ENCODE measurements around the gene FBXW8.

The FBXW8 gene, protein sequence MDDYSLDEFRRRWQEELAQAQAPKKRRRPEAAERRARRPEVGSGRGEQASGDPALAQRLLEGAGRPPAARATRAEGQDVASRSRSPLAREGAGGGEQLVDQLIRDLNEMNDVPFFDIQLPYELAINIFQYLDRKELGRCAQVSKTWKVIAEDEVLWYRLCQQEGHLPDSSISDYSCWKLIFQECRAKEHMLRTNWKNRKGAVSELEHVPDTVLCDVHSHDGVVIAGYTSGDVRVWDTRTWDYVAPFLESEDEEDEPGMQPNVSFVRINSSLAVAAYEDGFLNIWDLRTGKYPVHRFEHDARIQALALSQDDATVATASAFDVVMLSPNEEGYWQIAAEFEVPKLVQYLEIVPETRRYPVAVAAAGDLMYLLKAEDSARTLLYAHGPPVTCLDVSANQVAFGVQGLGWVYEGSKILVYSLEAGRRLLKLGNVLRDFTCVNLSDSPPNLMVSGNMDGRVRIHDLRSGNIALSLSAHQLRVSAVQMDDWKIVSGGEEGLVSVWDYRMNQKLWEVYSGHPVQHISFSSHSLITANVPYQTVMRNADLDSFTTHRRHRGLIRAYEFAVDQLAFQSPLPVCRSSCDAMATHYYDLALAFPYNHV

DNA sequence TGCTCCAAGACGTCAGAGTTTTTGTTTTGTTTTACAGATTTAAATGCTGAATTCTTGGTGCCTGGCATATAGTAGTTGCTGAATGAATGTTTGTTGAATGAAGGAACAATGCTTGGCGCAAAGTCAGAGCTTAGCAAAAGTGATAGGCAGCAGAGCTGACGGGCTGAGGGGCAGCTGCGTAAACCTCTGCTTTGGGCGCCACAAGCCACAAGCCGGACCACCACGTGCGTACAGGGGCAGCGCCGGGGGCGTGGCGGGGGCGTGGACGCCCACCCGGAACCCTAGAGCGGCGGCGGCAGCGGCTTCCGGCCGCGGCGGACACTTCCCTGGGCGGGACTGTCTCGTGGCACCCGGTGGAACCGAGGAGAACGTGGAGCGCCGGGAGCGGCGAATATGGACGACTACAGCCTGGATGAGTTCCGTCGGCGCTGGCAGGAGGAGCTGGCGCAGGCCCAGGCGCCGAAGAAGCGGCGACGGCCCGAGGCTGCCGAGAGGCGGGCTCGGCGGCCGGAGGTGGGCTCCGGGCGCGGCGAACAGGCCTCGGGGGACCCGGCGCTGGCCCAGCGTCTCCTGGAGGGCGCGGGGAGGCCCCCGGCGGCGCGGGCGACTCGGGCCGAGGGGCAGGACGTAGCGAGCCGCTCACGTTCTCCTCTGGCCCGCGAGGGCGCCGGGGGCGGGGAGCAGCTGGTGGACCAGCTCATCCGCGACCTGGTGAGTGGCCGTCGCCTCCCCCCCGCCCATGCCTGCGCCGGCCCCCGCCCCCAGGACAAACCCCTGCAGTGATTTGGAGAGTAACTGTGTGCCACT, at the start of gene FBXW8:
FBXW8 (plus strand) TSS at position 306 of the 807 bp plus-strand sequence; CDS start at position 394, 88 bp downstream.
- peak; percentile 47 for DNase-seq

DNA sequence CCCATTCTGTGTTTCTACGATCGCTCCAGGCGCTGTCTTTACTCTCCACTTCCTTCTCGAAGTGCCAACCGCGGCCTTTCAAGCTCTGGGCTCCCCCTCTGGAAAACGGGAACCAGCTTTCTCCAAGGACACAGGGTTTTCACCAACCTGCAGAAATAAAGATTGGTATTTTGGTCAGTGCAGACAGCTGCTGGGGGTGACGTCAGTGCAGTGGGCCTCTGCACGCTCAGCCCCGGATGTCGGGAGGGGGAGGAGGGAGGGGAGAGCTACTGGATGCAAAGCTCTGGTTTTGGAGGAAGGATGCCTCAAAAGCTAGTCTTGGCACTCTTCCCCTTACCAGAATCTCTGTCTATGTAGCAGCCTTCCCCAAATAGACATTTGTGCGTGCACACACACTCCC, 49.4 kb upstream of the FBXW8 start:
- DNase-seq: no peak

GRCh38 chr12:116862167-116862566, 48.6 kb upstream of the FBXW8 start:
- no peak for DNase-seq

- no peak for DNase-seq
Measured at GRCh38 chr12:116863275-116863767, 47.4 kb upstream of the FBXW8 start.

- no peak for DNase-seq
Measured at GRCh38 chr12:116864371-116865160, 46.2 kb upstream of the FBXW8 start.

GRCh38 chr12:116867523-116867922, 43.2 kb upstream of the FBXW8 start:
- no peak for DNase-seq

DNA sequence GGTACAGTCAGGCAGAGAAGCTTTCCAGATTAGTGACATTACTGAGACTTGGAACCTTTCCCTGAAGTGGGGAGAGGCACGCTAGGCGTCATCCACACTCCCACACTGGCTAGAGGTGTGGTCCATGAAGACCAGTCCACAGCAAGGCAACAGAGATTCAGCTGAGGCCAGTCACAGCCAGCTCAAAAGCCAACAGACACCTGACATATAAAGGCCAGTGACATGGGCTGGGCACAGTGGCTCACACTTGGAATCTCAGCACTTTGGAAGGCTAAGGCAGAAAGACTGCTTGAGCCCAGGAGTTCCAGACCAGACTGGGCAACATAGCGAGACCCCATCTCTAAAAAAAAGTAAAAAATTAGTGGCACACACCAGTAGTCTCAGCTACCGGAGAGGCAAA, 40.4 kb upstream of the FBXW8 start:
- no peak for DNase-seq

DNA sequence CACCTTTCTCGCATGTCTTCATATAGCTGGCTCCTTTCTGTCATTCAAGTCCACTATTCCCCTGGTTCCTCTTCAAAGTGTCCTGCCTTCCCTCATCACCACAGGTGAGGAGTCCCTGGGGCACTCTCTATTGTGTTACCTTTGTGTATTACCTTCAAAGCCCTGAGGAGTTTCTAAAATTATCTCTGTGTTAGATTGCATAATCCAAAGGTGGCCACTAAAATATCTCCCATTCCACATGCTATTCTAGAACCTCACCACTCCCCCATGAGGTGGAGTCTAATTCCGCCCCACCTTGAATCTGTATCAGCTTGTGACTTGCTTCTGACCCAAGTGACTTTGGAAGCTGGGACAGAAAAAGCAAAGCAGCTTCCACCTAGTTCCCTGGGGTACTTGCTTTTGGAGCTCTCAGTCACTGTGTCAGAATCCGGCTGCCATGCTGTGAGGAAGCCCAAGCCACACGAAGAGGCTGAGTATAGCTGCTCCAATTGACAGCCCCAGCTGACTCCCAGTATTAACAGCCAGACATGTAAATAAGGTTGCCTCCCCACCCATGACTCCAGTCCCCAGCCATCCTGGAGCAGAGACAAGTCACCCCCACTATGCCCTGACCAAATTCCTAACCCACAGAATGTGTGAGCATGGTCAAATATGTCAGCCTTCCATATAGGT, 36.3 kb upstream of the FBXW8 start:
- DNase-seq: no peak

DNA sequence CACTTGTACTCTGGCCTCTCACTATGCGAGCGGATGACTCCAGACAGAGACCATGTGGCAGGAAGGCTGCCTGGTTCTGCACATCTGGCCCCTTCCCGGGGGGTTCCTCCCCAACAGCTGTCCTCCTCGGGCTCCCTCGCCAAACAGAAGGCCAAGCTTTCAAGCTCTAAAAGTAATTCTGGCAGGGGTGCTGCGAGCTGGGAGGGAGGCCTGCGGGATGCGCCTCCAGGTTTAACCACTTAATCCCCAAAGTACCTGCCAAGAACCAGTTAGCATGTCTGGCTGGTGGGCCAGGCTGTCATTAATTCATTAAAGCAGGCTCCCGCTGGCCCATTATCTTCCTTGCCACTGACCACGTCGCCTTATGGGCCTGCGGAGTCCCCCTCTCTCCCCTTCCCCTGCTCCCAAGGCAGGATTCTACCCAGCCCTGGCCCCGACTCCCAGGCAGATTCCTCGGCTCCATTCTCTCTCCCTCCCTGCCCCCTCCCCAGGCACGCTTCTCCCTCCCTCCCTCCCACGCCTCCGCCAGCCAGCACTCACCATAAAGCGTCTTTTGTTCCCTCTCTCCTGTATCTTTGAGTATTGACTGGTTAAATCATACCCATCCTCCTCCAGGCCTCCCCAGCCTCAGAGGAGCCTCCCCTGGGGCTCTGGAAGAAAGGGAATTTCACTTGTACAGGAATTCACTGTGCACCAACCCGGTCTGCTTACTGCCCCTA, 34.4 kb upstream of the FBXW8 start:
- DNase-seq: no peak

GRCh38 chr12:116878567-116879508, 31.9 kb upstream of the FBXW8 start:
- no peak for DNase-seq

- no peak for DNase-seq
Measured at GRCh38 chr12:116879509-116880212, 31.1 kb upstream of the FBXW8 start.

DNA sequence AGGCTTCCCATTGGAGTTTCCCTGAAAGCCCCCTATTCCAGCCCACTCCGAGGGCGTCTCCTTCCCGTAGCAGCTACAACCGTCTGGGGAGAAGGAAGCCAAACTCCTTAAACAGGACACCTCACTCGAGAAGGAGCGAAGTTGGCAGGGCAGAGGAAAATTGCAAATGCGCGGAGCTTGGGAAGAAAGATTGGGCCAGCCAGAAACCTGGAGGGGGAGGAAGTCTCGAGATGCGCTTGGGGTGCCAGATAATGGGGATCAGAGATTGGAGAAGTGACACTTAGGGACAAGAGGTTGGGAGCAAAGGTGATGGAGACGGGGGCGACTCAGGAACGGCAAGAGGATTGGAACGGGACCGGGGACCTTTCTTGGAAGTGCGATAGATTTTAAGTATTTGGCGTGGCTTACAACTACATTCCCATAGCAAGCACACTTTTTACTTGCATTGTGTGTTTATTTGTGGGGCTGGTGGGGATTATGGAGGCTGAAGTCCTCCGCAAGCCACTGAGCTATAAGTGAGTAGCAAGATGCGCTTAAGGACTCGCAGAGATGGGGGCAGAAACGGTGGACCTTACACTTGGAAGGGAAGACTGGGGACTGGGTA, 30.4 kb upstream of the FBXW8 start:
- DNase-seq: no peak

GRCh38 chr12:116880817-116881324, 29.9 kb upstream of the FBXW8 start:
- DNase-seq: peak; percentile 48

GRCh38 chr12:116881325-116881876, 29.3 kb upstream of the FBXW8 start, which contains the start of gene HRK:
TSS of gene HRK (minus strand) at chr12:116881441. CDS start at chr12:116881307, 134 bp downstream.
- DNase-seq: no peak

DNA sequence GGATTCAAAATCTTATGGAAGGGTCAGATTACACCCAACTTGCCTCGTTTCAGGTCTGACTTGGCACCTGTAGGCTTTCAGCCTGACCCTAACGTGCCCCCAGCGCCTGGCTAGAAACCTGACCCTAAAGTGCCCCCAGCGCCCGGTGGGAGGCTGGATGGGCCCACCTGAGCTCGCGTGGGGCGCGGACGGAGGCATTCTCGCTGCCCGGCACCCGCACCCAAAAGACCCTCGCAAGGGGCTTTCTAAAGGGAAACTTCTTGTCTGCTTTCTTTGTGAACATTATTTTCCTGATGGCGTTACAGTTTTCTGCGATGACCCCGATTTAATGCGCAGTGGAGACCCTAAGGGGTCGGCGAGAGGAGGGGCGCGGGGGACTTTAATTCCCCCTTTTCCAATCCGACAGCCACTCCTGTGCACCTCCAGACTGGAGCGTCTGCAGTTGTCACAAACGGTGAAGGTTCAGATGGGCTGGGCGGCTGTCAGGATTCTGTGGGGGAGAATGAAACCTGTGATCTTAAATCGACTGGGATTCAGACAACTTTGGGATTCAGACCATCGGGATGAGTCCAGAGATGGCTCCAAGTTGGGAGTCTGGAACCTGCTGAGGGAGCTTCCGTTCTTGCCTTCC, 28.8 kb upstream of the FBXW8 start:
- DNase-seq: no peak

- DNase-seq: no peak
Measured at GRCh38 chr12:116882742-116883141, 28.0 kb upstream of the FBXW8 start.

DNA sequence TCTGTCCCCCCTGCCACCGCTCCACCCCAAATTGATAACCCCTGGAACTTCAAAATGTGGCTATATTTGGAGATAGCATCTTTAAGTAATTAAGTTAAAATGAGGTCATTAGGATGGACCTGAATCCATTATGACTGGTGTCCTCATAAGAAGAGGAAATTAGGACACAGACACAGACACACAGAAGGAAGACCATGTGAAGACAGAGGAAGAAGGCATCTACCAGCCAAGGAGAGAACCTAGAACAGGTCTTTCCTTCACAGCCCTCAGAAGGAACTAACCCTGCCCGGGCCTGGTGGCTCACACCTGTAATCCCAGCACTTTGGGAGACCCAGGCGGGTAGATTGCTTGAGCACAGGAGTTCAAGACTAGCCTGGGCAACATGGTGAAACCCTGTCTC, 25.9 kb upstream of the FBXW8 start:
- no peak for DNase-seq

DNA sequence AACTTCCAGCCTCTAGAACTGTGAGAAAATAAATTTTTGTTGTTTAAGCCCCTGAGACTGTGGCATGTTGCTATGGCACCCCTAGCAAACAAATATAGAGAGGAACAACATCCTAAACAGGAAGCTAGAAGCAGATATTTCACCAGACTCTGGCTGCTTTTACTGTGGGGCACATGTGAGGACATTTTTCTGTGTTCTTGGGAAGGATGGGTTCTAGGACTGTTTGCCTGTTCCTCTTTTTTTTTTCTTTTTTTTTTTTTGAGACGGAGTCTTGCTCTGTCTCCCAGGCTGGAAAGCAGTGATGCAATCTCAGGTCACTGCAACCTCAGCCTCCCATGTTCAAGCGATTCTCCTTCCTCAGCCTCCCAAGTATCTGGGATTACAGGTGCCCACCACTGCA, 25.3 kb upstream of the FBXW8 start:
- no peak for DNase-seq
